HEK293 (cell line): ENCODE measurements around the gene ZNF343.

Source experiments
- GLIS2 ChIP-seq: fragments of 450-650 bp; formaldehyde crosslinking; IDR thresholded peaks from 2 replicates; pipeline ENCODE4 v1.5.1; 2016; ENCODE audit warnings: missing biosample characterization, missing genetic modification characterization
- HOXC10 ChIP-seq: sonication (generic); formaldehyde crosslinking; IDR thresholded peaks from 2 replicates; pipeline ENCODE4 v1.8.1; 2023; ENCODE audit warnings: mild to moderate bottlenecking, missing genetic modification reagents
- IKZF3 ChIP-seq: fragments of 450-650 bp; IDR thresholded peaks from 2 replicates; pipeline ENCODE4 v1.5.0; 2018; ENCODE audit warnings: missing biosample characterization, mild to moderate bottlenecking, missing genetic modification characterization, moderate library complexity
- KLF16 ChIP-seq: fragments of 450-650 bp; formaldehyde crosslinking; IDR thresholded peaks from 2 replicates; pipeline ENCODE4 v1.5.1; 2017; ENCODE audit warnings: missing biosample characterization, missing genetic modification characterization
- KLF7 ChIP-seq: fragments of 450-650 bp; formaldehyde crosslinking; IDR thresholded peaks from 2 replicates; pipeline ENCODE4 v1.5.1; 2016; ENCODE audit warnings: missing biosample characterization, missing genetic modification characterization, borderline replicate concordance
- PRDM1 ChIP-seq: fragments of 450-650 bp; formaldehyde crosslinking; IDR thresholded peaks from 2 replicates; pipeline ENCODE4; 2016; ENCODE audit warnings: missing biosample characterization, missing genetic modification characterization
- REPIN1 ChIP-seq: fragments of 450-650 bp; formaldehyde crosslinking; IDR thresholded peaks from 2 replicates; pipeline ENCODE4 v1.5.1; 2017; ENCODE audit warnings: missing biosample characterization, missing genetic modification characterization, low read depth
- ZBTB11 ChIP-seq: fragments of 450-650 bp; formaldehyde crosslinking; conservative IDR thresholded peaks from 2 replicates; pipeline ENCODE4 v1.5.1; 2016; ENCODE audit warnings: low read depth, missing biosample characterization, missing genetic modification characterization
- ZIC2 ChIP-seq: fragments of 450-650 bp; formaldehyde crosslinking; IDR thresholded peaks from 2 replicates; pipeline ENCODE4 v1.5.1; 2016; ENCODE audit warnings: missing biosample characterization, missing genetic modification characterization
- ZNF112 ChIP-seq: fragments of 450-650 bp; formaldehyde crosslinking; IDR thresholded peaks from 2 replicates; pipeline ENCODE4 v1.5.0; 2017; ENCODE audit warnings: missing biosample characterization, missing genetic modification characterization
- ZNF169 ChIP-seq: fragments of 450-650 bp; formaldehyde crosslinking; IDR thresholded peaks from 2 replicates; pipeline ENCODE4 v1.5.1; 2016; ENCODE audit warnings: missing biosample characterization, missing genetic modification characterization
- ZNF19 ChIP-seq: fragments of 450-650 bp; formaldehyde crosslinking; IDR thresholded peaks from 2 replicates; pipeline ENCODE4; 2016; ENCODE audit warnings: missing biosample characterization, missing genetic modification characterization, low read depth
- ZNF239 ChIP-seq: fragments of 450-650 bp; formaldehyde crosslinking; IDR thresholded peaks from 2 replicates; pipeline ENCODE4 v1.5.1; 2016; ENCODE audit warnings: missing biosample characterization, missing genetic modification characterization
- ZNF266 ChIP-seq: fragments of 450-650 bp; formaldehyde crosslinking; IDR thresholded peaks from 2 replicates; pipeline ENCODE4 v1.5.1; 2016; ENCODE audit warnings: missing biosample characterization, missing genetic modification characterization, low read depth
- ZNF404 ChIP-seq: fragments of 450-650 bp; formaldehyde crosslinking; IDR thresholded peaks from 2 replicates; pipeline ENCODE4 v1.5.1; 2017; ENCODE audit warnings: missing biosample characterization, missing genetic modification characterization
- ZNF48 ChIP-seq: fragments of 450-650 bp; formaldehyde crosslinking; IDR thresholded peaks from 2 replicates; pipeline ENCODE4 v1.5.1; 2016; ENCODE audit warnings: missing biosample characterization, missing genetic modification characterization
- ZNF513 ChIP-seq: fragments of 450-650 bp; IDR thresholded peaks from 2 replicates; pipeline ENCODE4 v1.5.1; 2018; ENCODE audit warnings: missing biosample characterization, missing genetic modification characterization
- ZNF549 ChIP-seq: fragments of 450-650 bp; IDR thresholded peaks from 2 replicates; pipeline ENCODE4 v1.5.1; 2018; ENCODE audit warnings: missing biosample characterization, missing genetic modification characterization, mild to moderate bottlenecking, inconsistent platforms, moderate library complexity
- ZNF626 ChIP-seq: fragments of 450-650 bp; sonication (Bioruptor Pico); formaldehyde crosslinking; IDR thresholded peaks from 2 replicates; pipeline ENCODE4 v1.5.1; 2018; ENCODE audit warnings: missing biosample characterization, missing genetic modification characterization, inconsistent platforms
- ZNF629 ChIP-seq: fragments of 450-650 bp; formaldehyde crosslinking; IDR thresholded peaks from 2 replicates; pipeline ENCODE4 v1.5.1; 2017; ENCODE audit warnings: missing biosample characterization, missing genetic modification characterization
- ZNF658 ChIP-seq: fragments of 450-650 bp; formaldehyde crosslinking; IDR thresholded peaks from 2 replicates; pipeline ENCODE4; 2016; ENCODE audit warnings: missing biosample characterization, missing genetic modification characterization
- ZNF670 ChIP-seq: fragments of 450-650 bp; formaldehyde crosslinking; IDR thresholded peaks from 2 replicates; pipeline ENCODE4 v1.5.1; 2016; ENCODE audit warnings: missing biosample characterization, missing genetic modification characterization, low read depth
- ZNF677 ChIP-seq: fragments of 450-650 bp; IDR thresholded peaks from 2 replicates; pipeline ENCODE4 v1.5.0; 2018; ENCODE audit warnings: missing biosample characterization, mild to moderate bottlenecking, missing genetic modification characterization, moderate library complexity
- ZNF776 ChIP-seq: fragments of 450-650 bp; formaldehyde crosslinking; IDR thresholded peaks from 2 replicates; pipeline ENCODE4 v1.5.0; 2017; ENCODE audit warnings: missing biosample characterization, missing genetic modification characterization, borderline replicate concordance
- ZNF830 ChIP-seq: fragments of 450-650 bp; IDR thresholded peaks from 2 replicates; pipeline ENCODE4 v1.5.0; 2018; ENCODE audit warnings: missing biosample characterization, missing genetic modification characterization, low read depth, mild to moderate bottlenecking, moderate library complexity
- TF ChIP-seq, protein P1 (sequence below): fragments of 450-650 bp; formaldehyde crosslinking; IDR thresholded peaks from 2 replicates; pipeline ENCODE4 v1.5.1; 2017; ENCODE audit warnings: missing biosample characterization, missing genetic modification characterization
- TF ChIP-seq, protein P2 (sequence below): fragments of 450-650 bp; formaldehyde crosslinking; IDR thresholded peaks from 2 replicates; pipeline ENCODE4 v1.5.1; 2016; ENCODE audit warnings: missing biosample characterization, missing genetic modification characterization
- TF ChIP-seq, protein P3 (sequence below): sonication (generic); formaldehyde crosslinking; IDR thresholded peaks from 2 replicates; pipeline ENCODE4 v1.8.1; 2022; ENCODE audit warnings: mild to moderate bottlenecking, moderate library complexity, missing genetic modification reagents

Gene ZNF343

DNA sequence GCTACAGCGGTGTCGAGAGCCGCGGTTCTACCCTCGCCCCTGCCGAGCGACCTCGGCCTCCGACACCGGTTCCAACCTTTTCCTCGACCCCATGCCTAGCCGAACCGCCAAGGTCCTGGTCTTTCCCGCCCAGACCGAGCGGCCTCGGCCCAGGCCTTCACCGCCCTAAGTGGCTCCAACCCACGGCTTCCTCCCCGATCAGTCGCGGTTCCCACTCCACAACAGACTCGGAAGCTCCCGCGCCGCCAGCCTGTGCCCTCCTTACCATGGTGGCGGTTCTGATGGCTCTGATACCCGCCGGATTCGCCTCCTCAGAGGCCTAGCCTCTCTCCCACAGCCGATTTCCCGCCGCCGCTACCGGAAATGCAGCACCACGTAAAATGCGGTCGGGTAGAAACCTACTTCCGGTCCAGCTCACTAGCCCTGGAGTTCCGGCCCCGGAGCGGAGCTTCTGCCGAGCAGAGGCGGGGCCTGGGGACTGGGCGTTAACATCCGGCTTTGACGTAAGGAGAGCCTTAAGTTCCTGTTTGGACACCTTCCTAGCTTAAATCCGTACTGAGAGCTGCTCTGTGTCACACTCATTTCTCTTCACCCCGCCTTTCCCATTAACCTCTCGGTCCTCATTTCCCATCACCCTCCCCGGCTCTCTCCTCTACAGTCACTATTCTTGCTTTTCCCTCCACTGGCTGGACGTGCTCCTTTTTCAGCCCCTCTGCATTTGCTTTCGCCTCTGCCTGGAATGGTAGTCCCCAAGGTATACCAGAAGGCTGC is 38.1 kb downstream of the ZNF343 start, which contains the start of gene SNRPB (continued):
- TF ChIP-seq ZIC2 (tag by site-specific recombination) (peak; percentile 26; the same call in 1 of the 2 replicates), ZNF404 (tag by site-specific recombination) (no peak), KLF7 (tag by site-specific recombination) (peak; percentile 73; the same call in 1 of the 2 replicates), ZNF19 (no peak), ZNF677 (tag by site-specific recombination) (no peak), ZNF169 (no peak), ZNF48 (tag by site-specific recombination) (no peak), ZNF830 (tag by site-specific recombination) (no peak), REPIN1 (tag by site-specific recombination) (peak; percentile 82; the same call in 1 of the 2 replicates), ZNF513 (tag by site-specific recombination) (no peak; the same call in 1 of the 2 replicates), ZNF629 (tag by site-specific recombination) (peak; percentile 96), HOXC10 (CRISPR knock-in tag) (0 out of 2 replicates have a peak, but pooled peaks have one; percentile 70), ZNF776 (tag by site-specific recombination) (no peak), KLF16 (peak; percentile 52; the same call in 1 of the 2 replicates), PRDM1 (tag by site-specific recombination) (peak; percentile 99), ZNF658 (tag by site-specific recombination) (no peak), ZNF626 (tag by site-specific recombination) (no peak), GLIS2 (tag by site-specific recombination) (peak; percentile 53), ZNF549 (tag by site-specific recombination) (no peak), ZNF239 (tag by site-specific recombination) (peak; percentile 81), ZNF112 (no peak), ZNF670 (tag by site-specific recombination) (no peak), ZNF266 (tag by site-specific recombination) (peak; percentile 40; the same call in 1 of the 2 replicates), ZBTB11 (tag by site-specific recombination) (peak; percentile 99), IKZF3 (tag by site-specific recombination) (0 out of 2 replicates have a peak, but pooled peaks have one; percentile 12)
- TF ChIP-seq, protein P1, sequence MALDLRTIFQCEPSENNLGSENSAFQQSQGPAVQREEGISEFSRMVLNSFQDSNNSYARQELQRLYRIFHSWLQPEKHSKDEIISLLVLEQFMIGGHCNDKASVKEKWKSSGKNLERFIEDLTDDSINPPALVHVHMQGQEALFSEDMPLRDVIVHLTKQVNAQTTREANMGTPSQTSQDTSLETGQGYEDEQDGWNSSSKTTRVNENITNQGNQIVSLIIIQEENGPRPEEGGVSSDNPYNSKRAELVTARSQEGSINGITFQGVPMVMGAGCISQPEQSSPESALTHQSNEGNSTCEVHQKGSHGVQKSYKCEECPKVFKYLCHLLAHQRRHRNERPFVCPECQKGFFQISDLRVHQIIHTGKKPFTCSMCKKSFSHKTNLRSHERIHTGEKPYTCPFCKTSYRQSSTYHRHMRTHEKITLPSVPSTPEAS (tag by site-specific recombination) = peak; percentile 56; the same call in 1 of the 2 replicates
- TF ChIP-seq, protein P2, sequence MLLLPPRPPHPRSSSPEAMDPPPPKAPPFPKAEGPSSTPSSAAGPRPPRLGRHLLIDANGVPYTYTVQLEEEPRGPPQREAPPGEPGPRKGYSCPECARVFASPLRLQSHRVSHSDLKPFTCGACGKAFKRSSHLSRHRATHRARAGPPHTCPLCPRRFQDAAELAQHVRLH (tag by site-specific recombination) = peak; percentile 97
- TF ChIP-seq, protein P3, sequence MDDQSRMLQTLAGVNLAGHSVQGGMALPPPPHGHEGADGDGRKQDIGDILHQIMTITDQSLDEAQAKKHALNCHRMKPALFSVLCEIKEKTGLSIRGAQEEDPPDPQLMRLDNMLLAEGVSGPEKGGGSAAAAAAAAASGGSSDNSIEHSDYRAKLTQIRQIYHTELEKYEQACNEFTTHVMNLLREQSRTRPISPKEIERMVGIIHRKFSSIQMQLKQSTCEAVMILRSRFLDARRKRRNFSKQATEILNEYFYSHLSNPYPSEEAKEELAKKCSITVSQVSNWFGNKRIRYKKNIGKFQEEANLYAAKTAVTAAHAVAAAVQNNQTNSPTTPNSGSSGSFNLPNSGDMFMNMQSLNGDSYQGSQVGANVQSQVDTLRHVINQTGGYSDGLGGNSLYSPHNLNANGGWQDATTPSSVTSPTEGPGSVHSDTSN (CRISPR knock-in tag) = peak; percentile 88
